ENCODE measurements around the gene LRMDA.

LRMDA gene

DNA sequence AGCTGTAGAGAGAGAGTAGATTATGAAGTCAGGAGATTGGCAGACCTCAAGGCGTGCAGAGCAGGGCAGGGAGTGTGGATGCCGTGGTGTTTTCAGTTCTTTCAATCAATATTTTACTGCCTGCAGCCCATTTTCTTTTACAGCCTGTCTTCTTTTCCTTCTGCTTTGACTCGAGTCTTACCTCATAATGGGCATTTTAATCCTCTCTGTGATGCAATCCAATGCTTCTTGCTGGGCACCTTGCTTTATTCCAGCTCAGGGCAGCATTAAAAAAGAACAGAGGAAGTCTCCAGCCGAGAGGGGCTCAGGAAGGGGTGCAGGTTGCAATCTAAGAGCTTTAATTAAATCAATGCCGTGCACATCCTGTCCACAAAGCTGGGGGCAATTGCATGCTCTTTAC lies 839.0 kb downstream of the LRMDA start:
- DNase-seq (ENCODE audit: low read depth): no peak

DNA sequence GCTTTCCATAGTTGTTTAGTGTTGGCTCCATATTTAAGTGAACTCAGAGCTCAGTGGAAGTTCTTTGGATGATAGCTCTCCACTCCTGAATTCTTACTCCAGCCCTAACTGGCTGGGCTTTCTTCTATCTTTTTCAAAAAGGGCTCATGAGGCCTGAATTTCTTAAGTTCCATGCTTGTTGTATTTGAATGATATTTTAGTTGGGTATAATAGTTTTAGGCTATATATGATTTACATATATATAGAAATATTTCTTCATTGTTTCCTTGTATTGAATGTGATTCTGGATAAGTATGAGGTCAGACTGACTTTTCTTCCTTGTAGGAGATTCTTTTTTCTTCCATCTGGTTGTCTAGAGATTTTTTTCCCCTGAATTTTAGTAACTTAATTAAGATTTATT lies 843.5 kb downstream of the LRMDA start:
- DNase-seq (ENCODE audit: low read depth): no peak

DNA sequence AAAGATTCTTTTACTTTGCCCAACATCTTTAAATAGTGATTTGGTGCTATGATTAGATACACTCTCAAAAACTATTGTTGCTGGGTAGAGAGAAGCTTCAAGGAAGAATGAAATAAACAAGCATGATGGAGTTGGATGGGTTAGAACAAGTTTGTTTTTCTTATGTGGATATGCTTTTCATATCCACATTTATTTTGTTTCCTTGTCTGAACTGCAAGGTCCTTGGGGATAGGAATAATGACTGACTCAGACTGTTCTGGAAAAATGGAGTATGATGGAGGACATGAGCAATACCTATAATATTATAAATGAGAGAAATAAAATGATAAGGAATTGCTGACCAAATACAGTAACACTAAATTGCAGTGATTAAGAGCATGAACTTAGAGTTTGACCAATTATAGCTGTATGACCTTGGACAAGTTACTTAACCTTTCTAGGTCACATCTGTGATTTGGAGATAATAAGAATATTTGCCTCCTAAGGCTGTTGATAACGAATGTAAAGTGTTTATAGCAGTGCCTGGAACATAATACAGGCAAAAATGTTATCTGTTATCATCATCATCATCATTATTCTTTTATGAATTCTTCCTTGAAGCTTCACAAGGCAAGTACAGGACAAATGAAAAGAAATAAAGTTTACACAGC lies 847.5 kb downstream of the LRMDA start:
- DNase-seq (ENCODE audit: low read depth): no peak

DNA sequence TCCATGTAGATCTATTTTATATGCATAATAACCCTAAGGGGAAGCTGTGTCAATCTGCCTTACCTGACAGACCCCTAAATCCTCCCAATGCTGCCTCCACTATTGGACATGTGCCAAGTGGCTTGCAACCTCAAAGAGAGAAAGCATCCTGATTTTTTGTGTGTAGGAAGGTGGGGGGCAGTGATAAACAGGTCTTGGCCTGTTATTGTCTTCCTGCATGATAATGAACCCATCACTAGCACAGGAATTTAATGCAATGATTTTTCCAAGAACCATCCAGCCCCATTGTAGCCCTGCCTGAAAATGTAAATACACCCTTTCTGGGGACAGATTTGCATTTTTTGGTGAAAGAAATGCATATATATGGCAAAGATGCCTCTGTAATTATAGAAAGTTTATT lies 850.2 kb downstream of the LRMDA start:
- DNase-seq (ENCODE audit: low read depth): no peak

DNA sequence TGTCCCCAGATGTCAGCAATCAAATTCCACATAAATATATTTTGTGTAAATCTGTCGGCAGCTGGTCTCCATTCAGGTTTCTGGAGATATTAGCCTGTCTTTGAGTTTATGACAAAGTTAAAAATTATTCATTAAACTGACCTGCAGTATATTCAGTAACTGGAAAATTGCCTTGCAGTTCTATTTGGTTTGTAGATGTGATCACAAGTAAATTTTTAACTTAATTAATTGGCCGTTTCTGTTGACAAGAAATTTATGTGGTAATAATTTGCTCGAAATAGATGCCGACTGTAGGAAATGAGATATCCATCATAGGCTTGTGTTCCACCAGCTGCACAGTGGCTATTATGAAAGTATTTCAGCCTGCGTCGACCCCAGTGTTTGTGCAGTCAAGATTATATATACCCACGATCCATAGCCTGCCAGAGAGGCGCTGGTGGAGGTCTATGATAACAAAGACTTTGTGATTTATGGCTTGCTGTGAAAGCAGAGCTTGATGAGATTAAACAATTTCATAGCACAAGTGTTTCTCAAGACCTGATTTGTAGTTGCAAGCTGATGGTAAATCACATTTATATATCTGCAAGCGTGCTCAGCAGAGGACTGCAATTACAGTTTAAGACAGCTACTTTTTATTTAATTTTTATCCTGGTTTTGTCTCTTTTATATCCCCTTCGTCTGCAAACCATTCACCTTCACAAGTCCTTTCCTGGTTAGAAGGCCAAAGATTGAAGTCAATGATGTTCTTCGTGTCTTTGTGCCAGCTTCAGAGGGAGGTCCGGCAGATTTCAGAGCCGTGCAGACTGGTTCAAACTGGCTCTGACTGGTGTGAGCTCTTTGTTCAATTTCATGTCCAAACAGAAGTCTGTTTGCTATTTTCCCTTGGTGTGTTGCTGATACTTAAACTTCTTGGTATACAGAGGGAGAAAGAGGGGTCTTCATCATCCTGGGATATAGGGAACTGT lies 850.9 kb downstream of the LRMDA start:
- no peak for DNase-seq (ENCODE audit: low read depth)

DNA sequence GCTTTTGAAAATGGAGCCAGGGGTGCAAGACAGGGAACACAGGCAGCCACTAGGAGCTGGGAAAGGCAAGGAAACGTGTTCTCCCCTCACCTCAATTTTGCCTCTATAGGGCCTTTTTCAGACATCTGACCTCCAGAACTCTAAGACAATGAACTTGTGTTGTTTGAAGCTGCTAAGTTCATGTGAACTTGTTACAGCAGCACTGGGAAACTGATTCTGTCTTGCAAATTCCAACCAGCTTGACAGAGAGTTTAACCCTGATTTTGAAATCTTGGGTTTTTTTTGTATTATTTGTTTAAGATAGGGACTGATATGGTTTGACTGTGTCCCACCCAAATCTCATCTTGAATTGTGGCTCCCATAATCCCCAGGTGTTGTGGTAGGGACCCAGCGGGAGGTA lies 852.9 kb downstream of the LRMDA start:
- DNase-seq (ENCODE audit: low read depth): no peak

DNA sequence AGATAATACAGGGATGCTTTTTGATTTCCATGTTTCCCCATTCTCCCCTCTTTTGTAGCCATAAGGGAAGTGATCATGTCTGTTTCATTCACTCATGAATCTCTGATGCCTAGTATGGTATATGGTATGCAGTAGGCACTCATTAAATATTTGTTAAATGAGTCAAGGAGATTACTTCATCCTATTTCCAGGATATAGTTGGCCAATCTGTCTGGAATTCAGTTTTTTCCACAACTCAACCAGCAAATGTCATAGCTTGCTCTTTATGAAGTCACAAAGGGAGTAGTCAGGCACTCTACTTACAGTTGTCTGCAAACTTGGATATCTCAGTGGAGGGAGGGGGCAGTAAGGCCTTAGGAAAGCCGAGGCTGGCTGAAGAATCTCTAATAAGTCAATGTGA lies 853.6 kb downstream of the LRMDA start:
- DNase-seq (ENCODE audit: low read depth): peak; percentile 93

DNA sequence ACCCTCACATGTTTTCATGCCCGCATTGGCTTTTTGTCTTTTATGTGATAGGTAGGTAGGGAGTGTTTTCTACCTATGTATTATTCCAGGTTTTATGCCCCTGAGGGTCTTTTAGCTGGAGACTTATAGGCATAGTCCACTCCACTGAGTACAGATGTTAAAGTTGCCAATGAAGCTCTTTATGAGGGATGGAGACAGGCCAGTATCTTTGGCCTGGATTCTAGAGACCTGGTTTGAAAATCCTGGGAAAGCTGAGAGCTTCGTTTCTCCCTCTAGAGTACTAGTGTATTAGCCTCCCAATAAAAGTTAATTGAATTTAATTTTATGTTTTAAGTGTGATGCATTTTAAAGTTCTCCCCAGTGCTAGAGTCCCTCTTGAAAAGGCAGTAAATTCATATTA lies 854.1 kb downstream of the LRMDA start:
- DNase-seq (ENCODE audit: low read depth): no peak

DNA sequence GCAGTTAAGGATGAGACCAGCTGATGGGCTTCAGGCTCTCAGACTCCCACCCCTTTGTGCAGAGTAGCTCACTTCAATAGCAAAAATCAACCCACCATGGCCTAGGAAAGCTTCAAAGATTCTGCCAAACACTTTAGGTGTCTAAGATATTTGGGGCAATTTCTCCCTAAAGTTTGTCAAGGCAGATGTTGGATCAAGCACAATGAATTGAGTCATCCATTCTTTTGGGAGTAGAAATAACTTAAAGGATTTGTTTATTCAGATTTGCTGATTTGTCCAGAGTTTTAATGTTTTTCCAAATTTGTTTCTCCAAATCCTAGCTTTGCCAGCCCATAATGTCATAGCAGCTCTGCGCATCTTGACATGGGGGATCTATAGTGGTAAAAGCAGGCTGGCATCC lies 855.1 kb downstream of the LRMDA start:
- DNase-seq (ENCODE audit: low read depth): peak; percentile 37

DNA sequence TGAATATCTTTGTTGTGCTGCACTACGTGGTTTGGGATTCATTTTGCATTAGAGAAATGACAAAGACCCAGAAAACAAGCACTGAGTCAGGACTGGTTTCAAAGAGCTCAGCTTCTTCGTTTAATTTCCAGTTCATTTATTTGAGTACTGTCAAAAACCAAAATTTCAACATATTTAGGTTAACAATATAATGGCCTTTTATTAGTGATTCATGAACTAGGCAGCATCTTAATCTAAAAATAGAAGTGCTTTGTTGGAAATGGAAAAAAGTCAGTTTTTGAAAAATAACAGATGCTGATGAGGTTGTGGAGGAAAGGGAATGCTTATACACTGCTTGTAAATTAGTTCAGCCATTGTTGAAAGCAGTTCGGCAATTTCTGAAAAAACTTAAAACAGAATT lies 856.4 kb downstream of the LRMDA start:
- peak; percentile 68 for DNase-seq (ENCODE audit: low read depth)

DNA sequence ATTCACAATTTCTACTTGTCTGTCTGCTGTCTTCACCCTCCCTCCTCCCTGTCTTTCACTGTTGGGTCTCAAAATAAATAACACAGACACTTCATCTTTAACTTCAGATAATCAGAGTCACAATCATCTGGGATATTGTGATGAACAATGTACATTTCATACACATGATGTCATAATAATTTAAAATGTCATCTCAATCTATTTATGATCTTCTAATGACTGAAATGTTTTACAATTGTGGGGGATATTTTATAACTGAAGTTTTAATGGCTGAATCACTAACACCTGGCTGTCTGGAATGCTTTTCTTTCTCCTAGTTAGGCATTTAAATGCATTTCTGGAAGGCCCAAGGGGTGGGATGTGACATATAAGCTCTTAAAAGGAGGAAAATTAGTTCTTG lies 859.8 kb downstream of the LRMDA start:
- DNase-seq (ENCODE audit: low read depth): peak; percentile 30

DNA sequence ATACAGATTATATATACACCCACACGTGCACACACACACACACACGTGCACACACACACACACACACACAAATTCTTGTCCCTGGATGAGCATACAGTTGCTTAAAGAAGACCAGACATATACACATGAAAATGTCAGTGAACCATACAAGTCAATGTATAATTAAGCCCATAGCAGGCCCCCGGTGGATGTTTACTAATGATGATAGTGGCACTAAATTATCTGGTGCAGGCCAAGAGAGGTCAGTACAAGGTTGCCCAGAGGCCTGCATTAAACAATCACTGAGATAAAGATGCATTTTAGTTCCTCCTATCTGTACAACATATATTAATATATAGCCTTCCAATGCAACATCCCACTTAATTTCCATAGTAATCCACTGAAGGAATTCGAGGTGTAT lies 860.5 kb downstream of the LRMDA start:
- no peak for DNase-seq (ENCODE audit: low read depth)

DNA sequence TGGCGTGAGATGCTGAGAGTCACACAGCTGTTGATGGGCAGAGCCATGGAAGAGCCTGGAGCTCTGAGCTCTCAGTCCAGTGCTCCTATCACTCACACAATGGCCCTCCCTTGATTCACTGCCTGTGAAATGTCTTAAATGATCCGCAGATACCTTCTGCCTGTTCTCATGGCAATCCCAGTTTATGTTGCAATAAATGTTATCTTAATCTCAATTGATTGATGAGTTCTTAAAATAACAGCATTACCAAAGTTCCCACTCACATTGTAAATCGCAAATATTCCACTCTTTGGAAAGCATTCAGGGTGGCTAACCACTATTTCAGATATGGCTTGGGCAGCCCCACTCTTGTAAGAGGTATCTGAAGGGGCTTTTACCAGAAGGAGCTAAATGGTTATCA lies 865.5 kb downstream of the LRMDA start:
- no peak for DNase-seq (ENCODE audit: low read depth)

DNA sequence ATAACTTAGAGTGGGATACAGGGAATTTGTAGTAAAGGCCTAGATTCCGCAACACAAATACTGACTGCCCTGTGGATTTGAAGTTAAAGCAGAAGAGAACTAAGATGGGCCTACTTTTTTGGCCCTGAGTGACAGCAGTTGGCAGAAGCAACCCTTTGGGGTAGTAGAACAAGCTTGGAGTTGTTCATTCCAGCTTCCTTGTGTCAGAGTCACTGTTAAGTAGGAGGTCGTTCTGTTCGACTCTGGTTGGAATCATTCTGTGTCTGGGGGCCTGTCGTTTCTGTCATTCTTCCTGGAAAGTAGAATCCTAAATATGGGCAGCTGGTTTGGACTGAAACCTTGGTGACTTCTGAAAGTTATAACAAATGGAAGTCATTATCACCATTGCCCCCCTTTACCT lies 865.9 kb downstream of the LRMDA start:
- no peak for DNase-seq (ENCODE audit: low read depth)

DNA sequence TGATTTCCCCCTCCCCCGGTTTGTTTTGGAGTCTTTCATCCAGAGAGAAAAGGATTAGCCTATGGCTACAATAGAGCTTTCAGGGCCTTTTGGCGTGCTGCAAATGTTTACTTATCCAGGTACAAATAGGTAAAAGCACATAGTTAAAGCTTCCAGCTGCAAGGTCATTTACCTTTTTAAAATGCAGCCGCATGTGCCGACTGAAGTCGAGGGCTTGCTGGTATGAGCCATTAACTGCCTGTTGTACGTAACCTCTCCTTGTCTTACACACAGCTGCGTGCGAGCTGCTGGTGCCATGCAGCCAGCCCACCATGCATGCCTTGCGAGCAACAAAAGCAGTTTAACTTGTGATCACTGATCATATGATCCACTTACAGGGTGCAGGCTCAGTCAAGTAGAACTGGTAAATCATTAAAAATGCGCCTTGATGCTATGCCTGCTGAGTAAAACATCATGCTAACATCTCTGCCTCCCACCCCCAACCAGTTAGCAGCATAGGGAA lies 866.4 kb downstream of the LRMDA start:
- no peak for DNase-seq (ENCODE audit: low read depth)

DNA sequence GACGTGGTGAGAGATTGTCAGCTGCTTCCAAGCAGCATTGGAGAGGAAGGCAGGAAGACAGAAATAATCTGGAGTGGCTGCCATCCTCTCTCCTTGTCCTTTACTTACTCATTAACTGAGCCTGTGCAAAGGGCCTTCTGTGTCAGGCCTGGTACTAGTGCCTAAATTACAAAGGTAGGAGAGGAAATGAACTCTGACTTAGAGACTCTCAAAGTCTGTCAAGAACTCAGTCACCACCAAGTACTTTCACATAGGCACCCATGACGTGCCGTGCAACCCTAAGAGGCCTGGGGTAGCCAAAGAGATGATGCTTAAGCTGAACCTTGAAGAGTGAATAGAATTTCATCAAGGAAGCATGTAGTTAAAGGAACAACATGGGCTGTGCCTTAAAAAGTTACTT lies 866.9 kb downstream of the LRMDA start:
- no peak for DNase-seq (ENCODE audit: low read depth)

DNA sequence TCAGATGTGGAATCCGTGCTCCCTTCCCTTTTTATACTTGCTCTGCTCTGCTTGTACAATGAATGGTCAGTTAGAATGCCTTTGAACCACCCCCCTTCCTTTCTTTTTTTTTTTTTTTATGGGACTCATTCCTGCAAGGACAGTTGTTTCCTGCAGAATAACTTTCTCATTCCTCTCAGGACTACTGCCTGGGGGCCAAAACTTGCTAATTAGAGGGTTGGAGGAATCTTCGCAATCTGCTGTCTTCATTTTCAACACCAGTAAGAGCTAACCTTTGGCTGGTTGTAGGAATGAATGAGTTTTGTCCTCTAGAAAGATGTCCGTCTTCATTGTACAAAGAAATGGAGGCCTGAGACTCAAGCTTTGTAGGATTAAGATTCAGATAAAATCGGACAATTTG lies 868.1 kb downstream of the LRMDA start:
- DNase-seq (ENCODE audit: low read depth): peak; percentile 68

DNA sequence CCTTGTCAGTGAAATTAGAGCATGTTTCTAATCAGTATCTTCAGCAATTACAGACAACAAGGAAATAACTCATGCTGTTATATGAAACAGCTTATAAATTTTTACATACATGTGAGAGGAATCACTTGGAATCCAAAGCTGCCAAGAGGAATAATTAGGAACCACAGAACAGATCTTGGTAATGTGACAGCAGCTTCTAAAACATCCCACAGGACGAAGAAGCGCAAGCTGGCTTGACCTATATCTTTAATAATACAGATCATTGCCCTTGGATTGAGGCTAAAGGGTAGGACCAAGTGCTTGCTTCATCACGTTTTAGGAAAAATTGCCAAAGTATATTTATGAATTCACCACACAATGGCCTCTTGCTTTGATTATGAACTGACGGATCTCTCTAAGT lies 869.8 kb downstream of the LRMDA start:
- no peak for DNase-seq (ENCODE audit: low read depth)

DNA sequence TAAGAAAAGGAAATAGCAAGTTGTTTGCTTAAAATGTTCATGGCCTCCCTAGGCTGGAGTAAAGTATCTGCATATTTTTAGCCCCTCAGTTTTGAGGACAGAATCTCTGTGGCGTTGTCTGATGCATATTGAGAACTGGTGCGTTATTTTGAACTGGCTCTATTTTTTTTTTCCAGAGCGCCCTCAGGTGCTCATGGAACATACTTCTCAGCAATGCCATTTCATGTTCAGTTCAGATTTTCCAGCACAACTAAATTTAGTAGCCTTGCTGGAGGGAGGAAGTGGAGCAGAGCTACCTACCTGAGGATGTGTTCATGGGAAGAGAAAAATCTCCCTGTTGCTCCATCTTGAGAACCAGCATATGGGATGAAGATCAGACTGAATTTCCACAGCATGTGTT lies 870.5 kb downstream of the LRMDA start:
- no peak for DNase-seq (ENCODE audit: low read depth)

DNA sequence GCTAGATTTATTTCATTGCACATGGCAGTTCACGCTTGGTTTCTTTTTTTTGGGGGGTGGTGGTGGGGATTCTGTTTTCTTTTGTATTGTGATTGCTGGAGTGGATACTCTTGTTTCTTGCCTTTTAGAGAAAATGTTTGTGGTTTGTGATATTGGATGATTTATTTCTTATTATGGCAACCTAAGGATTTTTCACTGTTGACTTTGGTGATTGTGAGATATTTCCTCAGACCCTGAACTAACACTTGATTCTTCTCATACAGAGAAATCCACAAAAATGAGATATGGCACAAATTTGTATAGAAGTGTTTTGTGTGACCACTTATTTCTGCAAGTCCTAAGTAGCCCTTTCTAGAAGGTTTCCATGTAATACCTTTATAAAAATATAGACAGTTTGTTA lies 871.1 kb downstream of the LRMDA start:
- DNase-seq (ENCODE audit: low read depth): peak; percentile 39

DNA sequence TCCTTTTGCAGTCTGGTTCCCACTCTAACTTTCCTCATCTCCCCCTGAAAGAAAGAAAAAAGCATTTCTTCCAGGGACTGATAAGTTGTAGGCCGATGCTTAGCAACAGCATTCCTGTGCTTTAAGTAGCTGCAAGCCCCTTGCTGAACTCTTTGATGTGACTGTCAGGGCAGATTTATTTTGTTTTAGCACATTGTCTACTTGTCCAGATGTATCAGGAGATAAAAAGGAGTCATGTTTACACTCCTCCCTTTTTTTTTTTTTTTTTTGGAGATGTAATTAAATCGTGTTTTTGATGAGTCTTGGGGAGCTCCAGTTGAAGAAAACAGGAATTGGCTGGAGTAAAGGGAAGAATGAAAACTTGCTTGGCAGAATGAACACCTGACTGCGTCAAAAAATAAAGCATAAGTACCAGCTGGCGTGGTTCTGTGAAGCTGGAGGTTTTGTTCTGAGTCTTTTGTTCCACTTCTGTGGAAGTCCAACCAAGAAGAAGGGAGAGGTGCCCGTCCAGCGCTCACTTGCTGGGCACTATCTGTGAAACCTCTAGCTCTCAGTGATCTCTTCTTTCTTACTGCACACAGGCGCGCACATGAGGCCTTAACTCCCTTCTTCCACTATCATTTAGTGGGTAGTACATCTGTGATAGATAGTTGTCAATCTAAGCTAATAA lies 871.7 kb downstream of the LRMDA start:
- DNase-seq (ENCODE audit: low read depth): peak; percentile 37

DNA sequence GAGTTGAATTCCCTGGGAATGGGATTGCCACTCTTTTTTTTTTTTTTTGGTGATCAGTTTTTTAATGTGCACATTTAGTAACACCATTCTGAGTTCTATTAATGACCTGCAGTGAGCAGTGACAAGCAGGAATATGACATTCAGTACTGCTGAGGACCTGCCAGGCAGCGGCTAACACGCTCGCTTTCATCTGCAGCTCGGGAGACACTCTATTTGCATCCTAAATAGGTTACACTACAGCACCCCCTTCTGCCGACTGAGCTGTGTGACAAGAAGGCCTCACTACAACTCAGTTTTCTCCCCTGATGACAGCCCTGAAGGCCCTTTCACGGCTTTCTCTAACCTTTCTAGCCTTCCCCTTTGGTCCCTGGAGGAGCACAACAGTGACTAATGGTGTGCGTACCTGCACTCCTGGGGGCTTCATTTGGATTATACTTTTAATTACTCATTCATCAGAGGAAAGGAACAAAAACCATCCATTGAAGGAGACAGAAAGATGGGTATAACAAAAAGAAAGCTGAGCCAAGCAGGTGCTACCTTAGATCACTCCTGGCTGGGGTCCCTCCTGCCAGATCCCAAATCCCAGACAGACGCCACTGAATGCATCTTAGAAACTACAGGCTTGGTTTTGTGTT lies 872.4 kb downstream of the LRMDA start:
- peak; percentile 81 for DNase-seq (ENCODE audit: low read depth)
